Measurements from ENCODE around the gene PRIM2. TPM values are rescaled to one million over a fixed set of nuclear protein-coding genes. Genes with fewer than 3 reads are reported as not detected.
"Not testable (repeated sequence)": the region's sequence is repeated elsewhere in the genome, so short reads cannot be mapped to it uniquely, and the experiment has no call there.

PRIM2 gene
- total RNA-seq, 1 donor from 2014 or later: 25.7 TPM

DNA sequence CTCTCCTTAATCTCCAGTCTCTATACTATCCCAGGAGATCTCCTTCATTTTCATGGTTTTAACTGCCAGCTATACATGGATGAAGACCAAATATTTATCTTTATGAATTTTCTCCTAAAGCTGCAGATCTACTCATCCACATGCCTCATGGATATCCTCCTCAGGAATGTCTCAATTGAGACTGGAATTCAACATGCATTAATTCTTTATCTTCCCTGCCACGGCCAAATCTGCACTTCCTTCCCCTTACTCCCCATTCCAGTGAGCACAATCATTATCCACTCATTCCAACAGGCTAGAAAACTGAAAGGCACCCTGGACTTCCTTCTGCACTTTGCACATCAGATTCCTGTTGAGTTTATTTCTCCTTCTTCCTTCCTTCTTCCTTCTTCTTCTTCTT is 379.0 kb downstream of the PRIM2 start:
- FAIRE-seq: not testable (repeated sequence)

More for the DNA sequence above, 379.0 kb downstream of the PRIM2 start:
- DNase-seq (ENCODE audit: low spot score in 2 of 2): not testable (repeated sequence)

Small RNAs within 50 kb of the gene (small RNA-seq; reads per million reads assigned to genes)
- not detected for gene MIR548U

Other genes with a start within 250 kb of the PRIM2 start
- 156 TPM for gene ZNF451, start 227.4 kb upstream of the PRIM2 start, total RNA-seq
- gene BAG2, start 145.3 kb upstream of the PRIM2 start, total RNA-seq: 1.6 TPM
- 34.2 TPM for gene RAB23, start 95.3 kb upstream of the PRIM2 start, total RNA-seq